Astrocyte (in vitro differentiated cells and primary cell): ENCODE results near the gene OCA2. TPM values are rescaled to one million over a fixed set of nuclear protein-coding genes. Genes with fewer than 3 reads are reported as not detected.
"Not testable (repeated sequence)": the region's sequence is repeated elsewhere in the genome, so short reads cannot be mapped to it uniquely, and the experiment has no call there.

Experiments used
- DNase-seq: peaks from one replicate; pipeline ENCODE4 v3.0.0-alpha.2; 2010; ENCODE audit warnings: low read depth
- FAIRE-seq: peaks from 2 replicates; lab custom pipeline; 2011; peaks lifted over from hg19 to GRCh38; lab: Jason Lieb, UNC
- H2AFZ ChIP-seq: 2 replicates; pipeline ENCODE4 v1.6.0; 2012; ENCODE audit warnings: low read depth, low read length, inconsistent platforms
- H3K27ac ChIP-seq: 2 replicates; pipeline ENCODE4 v1.5.1; 2011; ENCODE audit warnings: low read depth, low read length, inconsistent platforms
- H3K27me3 ChIP-seq: 2 replicates; pipeline ENCODE4 v1.6.0; 2011; ENCODE audit warnings: low read length, inconsistent platforms; ENCODE audit not compliant: insufficient read depth
- H3K36me3 ChIP-seq: 2 replicates; pipeline ENCODE4 v1.5.1; 2011; ENCODE audit warnings: low read length, inconsistent platforms; ENCODE audit not compliant: insufficient read depth
- H3K4me1 ChIP-seq: 2 replicates; pipeline ENCODE4 v1.5.1; 2011; ENCODE audit warnings: low read length, inconsistent platforms; ENCODE audit not compliant: insufficient read depth
- H3K4me2 ChIP-seq: 2 replicates; pipeline ENCODE4 v1.6.0; 2012; ENCODE audit warnings: low read length, inconsistent platforms
- H3K4me3 ChIP-seq: 2 replicates; pipeline ENCODE4 v1.5.1; 2011; ENCODE audit warnings: low read depth, mild to moderate bottlenecking, low read length, inconsistent platforms; ENCODE audit not compliant: insufficient read depth
- H3K79me2 ChIP-seq: 2 replicates; pipeline ENCODE4 v1.6.0; 2012; ENCODE audit warnings: mild to moderate bottlenecking, low read length, inconsistent platforms; ENCODE audit not compliant: insufficient read depth
- H3K9ac ChIP-seq: 2 replicates; pipeline ENCODE4 v1.6.0; 2012; ENCODE audit warnings: mild to moderate bottlenecking, low read length, inconsistent platforms
- H3K9me3 ChIP-seq: 2 replicates; pipeline ENCODE4 v1.5.1; 2012; ENCODE audit warnings: low read depth, mild to moderate bottlenecking, low read length, inconsistent platforms; ENCODE audit not compliant: insufficient read depth
- H4K20me1 ChIP-seq: 2 replicates; pipeline ENCODE4 v1.6.0; 2012; ENCODE audit warnings: low read length, inconsistent platforms; ENCODE audit not compliant: insufficient read depth
- H3K27ac Mint-ChIP-seq: one replicate; pipeline ENCODE4 v1.8.0; 2021; ENCODE audit warnings: mild to moderate bottlenecking, mixed read lengths; ENCODE audit not compliant: unreplicated experiment
- H3K27me3 Mint-ChIP-seq: one replicate; pipeline ENCODE4 v1.8.0; 2021; ENCODE audit warnings: low read depth, mixed read lengths; ENCODE audit not compliant: unreplicated experiment
- H3K36me3 Mint-ChIP-seq: one replicate; pipeline ENCODE4 v1.8.0; 2021; ENCODE audit warnings: low read depth, mixed read lengths; ENCODE audit not compliant: unreplicated experiment
- H3K4me1 Mint-ChIP-seq: one replicate; pipeline ENCODE4 v1.8.0; 2021; ENCODE audit warnings: low read depth, mixed read lengths; ENCODE audit not compliant: unreplicated experiment
- H3K4me3 Mint-ChIP-seq: one replicate; pipeline ENCODE4 v1.8.0; 2021; ENCODE audit warnings: mild to moderate bottlenecking, moderate library complexity, mixed read lengths; ENCODE audit not compliant: unreplicated experiment
- H3K9me3 Mint-ChIP-seq: one replicate; pipeline ENCODE4 v1.8.0; 2021; ENCODE audit warnings: mild to moderate bottlenecking, mixed read lengths; ENCODE audit not compliant: unreplicated experiment
- EZH2 ChIP-seq: IDR thresholded peaks from 2 replicates; pipeline ENCODE4 v1.6.1; 2012; ENCODE audit warnings: mild to moderate bottlenecking, low read length, inconsistent platforms; ENCODE audit not compliant: insufficient read depth
- total RNA-seq: library from RNA; stranded (reverse); gene quantifications from 2 replicates; pipeline ENCODE4 v1.2.1, GENCODE V29; 2021
- TF ChIP-seq, protein P1 (sequence below): IDR thresholded peaks from 2 replicates; pipeline ENCODE4 v1.5.1; 2011; ENCODE audit warnings: low read depth, mild to moderate bottlenecking, inconsistent platforms, low read length, moderate library complexity; ENCODE audit not compliant: insufficient read depth

Gene OCA2
- total RNA-seq, 1 donor from 2014 or later: 2.9 TPM

- no peaks in the 10 kb centered on the region for H3K36me3 ChIP-seq
- DNase-seq (no peak), FAIRE-seq (no peak)
- TF ChIP-seq EZH2: no peak
- TF ChIP-seq, protein P1, sequence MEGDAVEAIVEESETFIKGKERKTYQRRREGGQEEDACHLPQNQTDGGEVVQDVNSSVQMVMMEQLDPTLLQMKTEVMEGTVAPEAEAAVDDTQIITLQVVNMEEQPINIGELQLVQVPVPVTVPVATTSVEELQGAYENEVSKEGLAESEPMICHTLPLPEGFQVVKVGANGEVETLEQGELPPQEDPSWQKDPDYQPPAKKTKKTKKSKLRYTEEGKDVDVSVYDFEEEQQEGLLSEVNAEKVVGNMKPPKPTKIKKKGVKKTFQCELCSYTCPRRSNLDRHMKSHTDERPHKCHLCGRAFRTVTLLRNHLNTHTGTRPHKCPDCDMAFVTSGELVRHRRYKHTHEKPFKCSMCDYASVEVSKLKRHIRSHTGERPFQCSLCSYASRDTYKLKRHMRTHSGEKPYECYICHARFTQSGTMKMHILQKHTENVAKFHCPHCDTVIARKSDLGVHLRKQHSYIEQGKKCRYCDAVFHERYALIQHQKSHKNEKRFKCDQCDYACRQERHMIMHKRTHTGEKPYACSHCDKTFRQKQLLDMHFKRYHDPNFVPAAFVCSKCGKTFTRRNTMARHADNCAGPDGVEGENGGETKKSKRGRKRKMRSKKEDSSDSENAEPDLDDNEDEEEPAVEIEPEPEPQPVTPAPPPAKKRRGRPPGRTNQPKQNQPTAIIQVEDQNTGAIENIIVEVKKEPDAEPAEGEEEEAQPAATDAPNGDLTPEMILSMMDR: no peak
- no peak overlapping the region for H3K4me3 ChIP-seq
- H4K20me1 ChIP-seq: no peaks in the 10 kb centered on the region
- H3K27me3 ChIP-seq: no peaks in the 10 kb centered on the region
- no peak overlapping the region for H3K9ac ChIP-seq
- no peaks in the 10 kb centered on the region for H3K79me2 ChIP-seq
- no peak overlapping the region for H3K27ac Mint-ChIP-seq
- peaks cover 3% of the 10 kb centered on the region for H3K4me1 ChIP-seq
- peaks cover 6% of the 10 kb centered on the region for H3K27me3 Mint-ChIP-seq
- no peak overlapping the region for H2AFZ ChIP-seq
- no peak overlapping the region for H3K4me2 ChIP-seq
- H3K27ac ChIP-seq: no peak overlapping the region
- peaks cover 10% of the 10 kb centered on the region for H3K4me1 Mint-ChIP-seq
- H3K4me3 Mint-ChIP-seq: no peak overlapping the region
- peaks cover 3% of the 10 kb centered on the region for H3K9me3 ChIP-seq
- peaks cover 15% of the 10 kb centered on the region for H3K9me3 Mint-ChIP-seq
- H3K36me3 Mint-ChIP-seq: peaks cover 2% of the 10 kb centered on the region
These were observed 249.1 kb downstream of the OCA2 start for GRCh38 chr15:27850050-27850449.

DNA sequence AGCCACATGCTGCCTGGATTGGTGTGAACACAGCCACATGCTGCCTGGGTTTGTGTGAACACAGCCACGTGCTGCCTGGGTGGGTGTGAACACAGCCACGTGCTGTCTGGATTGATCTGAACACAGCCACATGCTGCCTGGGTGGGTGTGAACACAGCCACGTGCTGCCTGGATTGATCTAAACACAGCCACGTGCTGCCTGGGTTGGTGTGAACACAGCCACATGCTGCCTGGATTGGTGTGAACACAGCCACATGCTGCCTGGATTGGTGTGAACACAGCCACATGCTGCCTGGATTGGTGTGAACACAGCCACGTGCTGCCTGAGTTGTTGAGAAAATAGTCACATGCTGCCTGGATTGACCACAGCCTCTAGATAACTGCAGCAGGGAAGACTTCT is 250.2 kb downstream of the OCA2 start:
- H3K27ac ChIP-seq, H3K36me3 Mint-ChIP-seq, H3K9me3 ChIP-seq, FAIRE-seq, H2AFZ ChIP-seq, H3K4me2 ChIP-seq, H3K4me3 Mint-ChIP-seq, H3K79me2 ChIP-seq, H3K36me3 ChIP-seq, H3K4me3 ChIP-seq, H3K9ac ChIP-seq, DNase-seq, H3K27me3 Mint-ChIP-seq, H4K20me1 ChIP-seq, H3K27ac Mint-ChIP-seq, H3K27me3 ChIP-seq: not testable (repeated sequence)
- H3K4me1 ChIP-seq: peaks cover 14% of the 10 kb centered on the region
- H3K9me3 Mint-ChIP-seq: peaks cover 11% of the 10 kb centered on the region
- peaks cover 22% of the 10 kb centered on the region for H3K4me1 Mint-ChIP-seq

DNA sequence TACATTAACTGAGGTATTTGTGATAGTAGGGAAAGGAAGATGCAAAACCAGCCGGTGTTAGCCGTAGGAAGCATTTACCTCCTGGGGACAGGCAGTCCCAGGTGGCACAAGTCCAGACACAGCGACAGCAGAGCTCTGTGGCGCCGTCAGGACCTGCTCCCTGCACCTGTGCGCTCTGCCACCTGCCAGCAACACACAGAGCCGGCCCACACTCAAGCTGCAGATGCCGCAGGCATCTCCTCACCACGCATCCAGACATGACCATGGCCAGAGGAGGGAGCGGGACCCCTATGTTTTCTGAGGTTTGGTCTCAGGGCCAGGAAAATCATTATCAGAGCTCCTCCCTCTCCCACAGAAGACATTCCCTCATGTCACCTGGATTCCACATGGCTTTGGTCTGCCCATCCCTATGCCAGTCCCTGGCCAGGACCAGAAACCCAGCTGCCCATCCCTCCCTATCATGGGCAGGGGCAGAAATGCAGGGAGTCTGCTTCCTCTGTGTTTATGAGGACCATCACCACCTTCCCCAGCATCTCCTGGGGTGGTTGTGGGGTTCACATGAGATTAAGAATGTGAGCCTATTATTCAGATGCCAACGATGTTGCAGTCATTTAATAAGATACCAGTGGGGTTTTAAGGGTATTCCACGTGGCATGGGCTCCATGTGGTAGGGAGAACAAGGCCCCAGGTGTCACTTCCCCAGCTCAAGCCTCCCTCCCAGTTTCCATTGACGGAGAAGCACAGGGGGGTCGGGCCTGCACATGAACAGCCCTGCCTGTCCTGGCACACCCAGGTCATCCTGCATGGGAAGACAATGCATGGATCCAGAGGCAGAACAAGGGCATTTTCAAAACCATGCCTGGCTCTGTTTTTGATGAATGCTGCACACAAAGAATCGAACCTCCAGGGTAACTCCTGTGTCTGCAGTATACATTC is 251.1 kb downstream of the OCA2 start:
- no peak for FAIRE-seq

More for the DNA sequence above, 251.1 kb downstream of the OCA2 start:
- TF ChIP-seq EZH2: no peak
- TF ChIP-seq, protein P1: no peak
- H3K27ac Mint-ChIP-seq: no peak overlapping the region
- peaks cover 29% of the 10 kb centered on the region for H3K4me1 Mint-ChIP-seq
- Histone ChIP-seq H3K27me3 (no peaks in the 10 kb centered on the region), H3K9ac (no peak overlapping the region), H4K20me1 (no peaks in the 10 kb centered on the region), H3K36me3 (no peaks in the 10 kb centered on the region), H3K79me2 (no peaks in the 10 kb centered on the region), H3K9me3 (peaks cover 3% of the 10 kb centered on the region), H2AFZ (no peak overlapping the region), H3K4me2 (no peak overlapping the region), H3K27ac (no peak overlapping the region), H3K4me1 (peaks cover 17% of the 10 kb centered on the region), H3K4me3 (no peak overlapping the region)
- H3K4me3 Mint-ChIP-seq: no peak overlapping the region
- peaks cover 11% of the 10 kb centered on the region for H3K9me3 Mint-ChIP-seq
- peaks cover 4% of the 10 kb centered on the region for H3K27me3 Mint-ChIP-seq
- no peak for DNase-seq
- H3K36me3 Mint-ChIP-seq: peaks cover 2% of the 10 kb centered on the region
